Esophagus mucosa (tissue), 1 donor: ENCODE measurements around the gene CCDC158. TPM values are rescaled to one million over a fixed set of nuclear protein-coding genes. Genes with fewer than 3 reads are reported as not detected.
"Not testable (repeated sequence)": the region's sequence is repeated elsewhere in the genome, so short reads cannot be mapped to it uniquely, and the experiment has no call there.

Experiments used
- ATAC-seq: fragments of 200-7000 bp; cut with Tn5 transposase; one replicate; pipeline ENCODE4 v1.9.1; 2020
- total RNA-seq: library from RNA; stranded (reverse); gene quantifications from one replicate; pipeline ENCODE4 v1.2.4, GENCODE V29; 2023
- donor health status: DM: yes; HTN: yes; CAD: no.

Gene CCDC158
- total RNA-seq, 1 donor from 2014 or later = not detected

GRCh38 chr4:76364763-76365162, 56.2 kb downstream of the CCDC158 start:
- ATAC-seq = no peak

- no peak for ATAC-seq
Measured at GRCh38 chr4:76363556-76364290, 57.2 kb downstream of the CCDC158 start.

DNA sequence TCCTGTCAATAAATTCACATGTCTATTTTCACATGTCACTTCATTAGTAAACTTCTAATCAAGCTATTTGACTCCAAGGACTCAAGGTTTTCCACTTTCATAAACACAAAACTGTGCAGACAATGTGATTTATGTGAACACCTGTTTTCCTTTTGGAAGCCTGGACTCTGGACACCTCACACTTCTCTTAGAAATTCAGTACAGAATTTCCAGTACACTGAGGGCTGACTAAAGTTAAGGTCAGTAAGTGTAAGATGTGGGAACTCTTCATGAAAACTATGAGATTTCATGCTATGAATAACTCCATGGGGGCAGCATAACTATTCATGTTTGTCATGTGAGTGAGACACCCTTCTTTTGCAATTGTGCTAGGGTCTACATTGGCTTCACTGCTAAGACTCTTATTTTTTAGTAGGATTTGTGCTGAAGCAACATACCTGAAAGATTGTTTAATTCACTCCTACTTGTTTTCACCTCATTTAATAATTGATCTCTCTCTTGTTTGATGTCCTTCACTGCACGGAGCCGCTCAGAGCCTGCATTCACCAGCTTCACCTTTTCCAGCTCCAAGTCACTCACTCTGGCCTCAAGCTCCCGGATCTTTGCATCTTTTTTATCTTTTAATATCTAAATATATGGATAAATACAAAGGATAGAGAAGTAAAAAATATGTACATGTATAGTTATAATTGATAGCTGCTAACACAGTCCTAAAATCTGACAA, 59.1 kb downstream of the CCDC158 start:
- no peak for ATAC-seq

DNA sequence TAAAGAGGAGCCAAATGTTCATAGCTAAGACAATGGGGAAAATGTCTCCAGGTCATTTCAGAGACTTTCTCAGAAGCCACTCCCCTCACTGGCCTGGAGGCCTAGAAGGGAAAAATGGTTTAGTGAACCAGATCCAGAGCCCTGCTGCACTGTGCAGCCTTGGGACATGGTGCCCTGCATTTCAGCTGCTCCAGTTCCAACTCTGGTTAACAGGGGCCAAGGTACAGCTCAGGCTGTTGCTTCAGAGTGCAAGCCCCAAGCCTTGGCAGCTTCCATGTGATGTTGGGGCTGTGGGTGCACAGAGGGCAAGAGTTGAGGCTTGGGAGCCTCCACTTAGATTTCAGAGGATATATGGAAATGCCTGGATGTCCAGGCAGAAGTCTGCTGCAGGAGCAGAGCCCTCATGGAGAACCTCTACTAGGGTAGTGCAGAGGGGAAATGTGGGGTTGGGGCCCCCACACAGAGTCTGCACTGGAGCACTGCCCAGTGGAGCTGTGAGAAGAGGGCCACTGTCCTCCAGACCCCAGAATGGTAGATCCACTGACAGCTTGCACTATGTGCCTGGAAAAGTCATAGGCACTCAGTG, 61.0 kb downstream of the CCDC158 start:
- ATAC-seq = not testable (repeated sequence)

GRCh38 chr4:76357981-76358380, 63.0 kb downstream of the CCDC158 start:
- ATAC-seq = no peak

- ATAC-seq = no peak
Measured at GRCh38 chr4:76354517-76355473, 66.1 kb downstream of the CCDC158 start.

DNA sequence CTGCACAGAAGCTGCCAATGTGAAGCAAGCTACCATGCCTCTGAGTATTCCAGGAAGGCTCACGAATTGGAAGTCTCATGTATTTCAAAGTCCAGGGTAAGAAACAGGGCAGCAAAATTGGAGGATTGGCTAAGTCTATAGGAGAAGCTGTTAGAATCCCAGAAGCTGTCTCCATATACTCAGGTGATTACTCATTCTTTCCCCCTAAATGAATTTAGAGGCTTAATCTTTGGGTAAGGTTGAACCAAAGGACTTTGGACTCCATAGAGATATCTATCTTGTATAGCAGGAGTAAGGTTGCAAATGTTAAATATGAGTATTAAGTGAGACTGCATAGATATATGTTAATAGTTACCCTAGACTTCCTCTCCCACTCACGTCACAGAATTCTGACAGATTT, 78.1 kb downstream of the CCDC158 start:
- no peak for ATAC-seq

GRCh38 chr4:76342191-76342590, 78.8 kb downstream of the CCDC158 start:
- no peak for ATAC-seq

GRCh38 chr4:76341063-76341462, 79.9 kb downstream of the CCDC158 start:
- peak; percentile 41 for ATAC-seq

- no peak for ATAC-seq
Measured at GRCh38 chr4:76339364-76339763, 81.6 kb downstream of the CCDC158 start.

DNA sequence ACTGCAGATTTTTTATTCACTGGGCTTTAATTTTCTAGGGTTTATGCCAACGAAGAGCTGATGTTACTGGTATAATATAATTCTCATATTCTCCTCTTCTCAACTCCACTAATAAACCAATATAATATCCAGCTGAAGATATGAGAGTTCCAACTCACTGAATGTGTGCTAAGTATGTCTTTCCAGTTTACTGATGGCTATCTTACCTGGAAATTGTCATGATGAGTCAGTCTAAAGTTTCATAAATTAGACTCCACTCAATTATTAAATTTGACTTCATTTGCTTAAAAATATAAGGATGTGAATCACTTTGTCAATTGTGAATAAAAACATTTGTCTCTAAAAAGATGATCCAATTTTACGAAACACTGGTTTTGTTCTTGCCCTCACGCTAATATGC, 86.1 kb downstream of the CCDC158 start:
- no peak for ATAC-seq

GRCh38 chr4:76326515-76326914, 94.4 kb downstream of the CCDC158 start:
- no peak for ATAC-seq

- no peak for ATAC-seq
Measured at GRCh38 chr4:76325072-76325471, 95.9 kb downstream of the CCDC158 start.

- ATAC-seq = no peak
Measured at GRCh38 chr4:76322236-76322635, 98.7 kb downstream of the CCDC158 start.

DNA sequence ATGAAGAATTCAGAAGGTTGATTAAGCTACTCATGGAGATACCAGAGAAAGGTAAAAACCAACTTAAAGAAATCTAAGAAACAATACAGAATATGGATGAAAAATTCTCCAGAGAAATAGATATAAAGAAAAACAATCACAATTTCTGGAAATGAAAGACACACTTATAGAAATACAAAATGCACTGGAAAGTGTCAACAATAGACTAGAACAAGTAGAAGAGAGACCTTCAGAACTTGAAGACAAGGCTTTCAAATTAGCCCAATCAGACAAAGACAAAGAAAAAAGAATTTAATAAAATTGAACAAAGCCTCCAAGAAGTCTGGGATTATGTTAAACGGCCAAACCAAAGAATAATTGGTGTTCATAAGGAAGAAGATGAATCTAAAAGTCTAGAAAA, 104.8 kb downstream of the CCDC158 start:
- no peak for ATAC-seq

DNA sequence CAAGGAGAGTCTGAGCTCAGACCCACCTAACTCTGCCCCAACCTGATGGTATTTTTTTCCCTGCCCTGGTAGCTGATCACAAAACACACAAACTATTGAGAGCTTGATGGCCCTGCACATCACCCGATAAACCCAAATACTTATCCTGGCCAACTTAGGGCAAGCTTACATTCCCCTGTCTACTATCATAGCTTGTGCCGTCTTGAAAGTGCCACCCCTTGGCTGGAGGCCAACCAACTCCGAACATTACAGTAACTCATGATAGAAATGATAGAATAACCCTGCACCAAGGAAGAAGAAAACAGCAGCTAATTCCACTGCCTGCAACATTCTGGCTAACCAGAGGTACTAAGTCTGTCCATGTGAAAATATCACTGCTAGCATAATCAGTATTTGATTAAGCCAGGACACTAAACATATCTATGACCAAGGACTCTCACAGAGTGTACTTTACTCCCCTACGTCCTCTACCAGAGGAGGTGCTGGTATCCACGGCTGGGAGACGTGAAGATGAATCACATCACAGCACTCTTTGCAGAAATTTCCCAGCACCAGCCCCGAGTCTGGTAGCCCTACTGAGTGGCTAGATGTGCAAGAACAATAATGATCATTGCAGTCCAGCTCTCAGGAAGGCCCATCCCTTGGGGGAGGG, 105.5 kb downstream of the CCDC158 start:
- ATAC-seq = no peak

GRCh38 chr4:76313547-76313946, 107.4 kb downstream of the CCDC158 start:
- ATAC-seq = no peak

- ATAC-seq = no peak
Measured at GRCh38 chr4:76312457-76312856, 108.5 kb downstream of the CCDC158 start.

GRCh38 chr4:76311896-76312331, 109.0 kb downstream of the CCDC158 start:
- no peak for ATAC-seq

GRCh38 chr4:76310683-76311082, 110.3 kb downstream of the CCDC158 start:
- ATAC-seq = no peak

DNA sequence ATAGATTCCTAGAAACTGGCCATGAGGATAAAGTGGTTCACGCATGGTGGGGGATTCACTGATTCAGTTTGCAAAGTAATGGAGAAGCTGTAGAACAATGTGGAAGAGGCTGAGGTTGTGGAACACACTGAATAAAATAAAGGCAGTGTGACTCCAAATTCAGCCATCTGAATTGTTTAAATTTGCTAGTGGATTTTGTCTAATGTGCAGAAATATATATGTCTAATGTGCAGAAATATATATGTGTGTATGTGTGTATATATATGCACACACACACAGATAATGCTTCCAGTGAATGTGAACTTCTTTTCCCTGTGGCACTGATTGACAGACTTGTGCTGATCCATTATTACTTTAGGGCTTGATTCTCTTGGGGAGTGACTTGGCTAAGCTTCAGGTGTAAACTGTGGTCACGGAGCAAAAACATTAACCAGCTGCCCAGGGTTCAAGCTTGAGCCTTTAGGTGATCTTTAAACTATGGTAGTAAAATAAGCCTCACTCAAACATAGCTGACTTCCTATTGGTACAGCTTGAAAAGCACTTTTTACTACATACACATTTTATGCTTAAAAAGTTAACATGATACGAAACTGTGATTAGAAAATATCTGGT, 110.9 kb downstream of the CCDC158 start:
- no peak for ATAC-seq

GRCh38 chr4:76308548-76308947, 112.4 kb downstream of the CCDC158 start:
- no peak for ATAC-seq
